Activated naive CD4-positive, alpha-beta T cell treated with anti-CD3 and anti-CD28 coated beads, Interleukin-2, amount 10 ng/mL, durations not matched to agents 7 days and 5 days (primary cell): ENCODE measurements around the gene PDPN.

Experiments used
- CTCF ChIA-PET: fragments of 350-600 bp; sonication (Branson Sonifier 250); formaldehyde crosslinking; loops from one replicate; lab custom pipeline; 2021; ENCODE audit warnings: antibody characterized with exemption; lab: Charles Lee
- DNase-seq: peaks from one replicate; pipeline ENCODE4 v3.0.0-alpha.2; 2020
- H3K27ac Mint-ChIP-seq: one replicate; pipeline ENCODE4 v1.8.0; 2021; ENCODE audit warnings: mild to moderate bottlenecking, moderate library complexity, mixed read lengths
- H3K27me3 Mint-ChIP-seq: one replicate; pipeline ENCODE4 v1.8.0; 2021; ENCODE audit warnings: mild to moderate bottlenecking, mixed read lengths
- H3K36me3 Mint-ChIP-seq: one replicate; pipeline ENCODE4 v1.8.0; 2021; ENCODE audit warnings: mixed read lengths
- H3K4me1 Mint-ChIP-seq: one replicate; pipeline ENCODE4 v1.8.0; 2021; ENCODE audit warnings: mixed read lengths
- H3K4me3 Mint-ChIP-seq: one replicate; pipeline ENCODE4 v1.8.0; 2021; ENCODE audit warnings: mild to moderate bottlenecking, moderate library complexity, mixed read lengths
- H3K9me3 Mint-ChIP-seq: one replicate; pipeline ENCODE4 v1.8.0; 2021; ENCODE audit warnings: mixed read lengths

The PDPN gene

GRCh38 chr1:13617773-13618172, 34.1 kb downstream of the PDPN start:
- H3K4me1 Mint-ChIP-seq = no peaks in the 10 kb centered on the region
- no peaks in the 10 kb centered on the region for H3K36me3 Mint-ChIP-seq
- CTCF ChIA-PET = no interaction called here
- DNase-seq = no peak
- no peaks in the 10 kb centered on the region for H3K27me3 Mint-ChIP-seq
- no peak overlapping the region for H3K27ac Mint-ChIP-seq
- H3K9me3 Mint-ChIP-seq = no peaks in the 10 kb centered on the region
- H3K4me3 Mint-ChIP-seq = no peak overlapping the region

- Mint-ChIP-seq H3K27ac (no peak overlapping the region), H3K4me3 (no peak overlapping the region), H3K9me3 (no peaks in the 10 kb centered on the region), H3K27me3 (no peaks in the 10 kb centered on the region), H3K36me3 (no peaks in the 10 kb centered on the region), H3K4me1 (no peaks in the 10 kb centered on the region)
- CTCF ChIA-PET = no interaction called here
- no peak for DNase-seq
Measured at GRCh38 chr1:13618483-13618882, 34.9 kb downstream of the PDPN start.

GRCh38 chr1:13619909-13620308, 36.3 kb downstream of the PDPN start:
- no peaks in the 10 kb centered on the region for H3K36me3 Mint-ChIP-seq
- no peaks in the 10 kb centered on the region for H3K27me3 Mint-ChIP-seq
- no peak overlapping the region for H3K4me3 Mint-ChIP-seq
- H3K4me1 Mint-ChIP-seq = no peaks in the 10 kb centered on the region
- H3K27ac Mint-ChIP-seq = no peak overlapping the region
- CTCF ChIA-PET = no interaction called here
- H3K9me3 Mint-ChIP-seq = no peaks in the 10 kb centered on the region
- DNase-seq = no peak

GRCh38 chr1:13620825-13621224, 37.2 kb downstream of the PDPN start:
- Mint-ChIP-seq H3K27ac (no peak overlapping the region), H3K27me3 (no peaks in the 10 kb centered on the region), H3K4me1 (no peaks in the 10 kb centered on the region), H3K9me3 (no peaks in the 10 kb centered on the region), H3K36me3 (no peaks in the 10 kb centered on the region), H3K4me3 (no peak overlapping the region)
- CTCF ChIA-PET = no interaction called here
- no peak for DNase-seq

DNA sequence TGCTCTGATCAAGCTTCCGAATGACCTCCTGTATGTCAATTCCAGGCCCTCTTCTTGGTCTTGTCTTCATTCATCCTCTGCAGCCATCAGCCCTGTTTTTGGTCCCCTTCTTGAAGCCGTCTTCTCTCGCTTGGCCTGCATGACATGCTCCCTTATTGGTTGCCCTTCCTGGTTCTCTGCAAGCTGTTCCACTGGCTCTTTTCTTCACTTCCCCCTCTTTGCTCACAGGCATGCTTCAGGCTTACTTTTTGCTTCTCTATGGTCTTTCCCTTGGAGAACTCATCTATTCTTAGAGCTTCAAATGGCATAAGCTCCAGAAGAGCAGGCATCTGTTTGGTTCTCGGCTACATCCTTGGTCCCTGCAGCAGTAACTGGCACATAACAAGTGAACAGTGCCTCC, 38.8 kb downstream of the PDPN start:
- CTCF ChIA-PET = no interaction called here

GRCh38 chr1:13623021-13623637, 39.5 kb downstream of the PDPN start:
- Mint-ChIP-seq H3K9me3 (no peaks in the 10 kb centered on the region), H3K4me3 (no peak overlapping the region), H3K27ac (no peak overlapping the region), H3K27me3 (peaks cover 4% of the 10 kb centered on the region), H3K36me3 (no peaks in the 10 kb centered on the region), H3K4me1 (no peaks in the 10 kb centered on the region)
- CTCF ChIA-PET = no interaction called here
- DNase-seq = no peak

More for the DNA sequence above, 38.8 kb downstream of the PDPN start:
- H3K27me3 Mint-ChIP-seq = peaks cover 2% of the 10 kb centered on the region
- H3K9me3 Mint-ChIP-seq = no peaks in the 10 kb centered on the region
- no peak for DNase-seq
- no peak overlapping the region for H3K4me3 Mint-ChIP-seq
- H3K36me3 Mint-ChIP-seq = no peaks in the 10 kb centered on the region
- no peaks in the 10 kb centered on the region for H3K4me1 Mint-ChIP-seq
- no peak overlapping the region for H3K27ac Mint-ChIP-seq

GRCh38 chr1:13624526-13624925, 40.9 kb downstream of the PDPN start:
- H3K4me3 Mint-ChIP-seq = no peak overlapping the region
- no peaks in the 10 kb centered on the region for H3K4me1 Mint-ChIP-seq
- CTCF ChIA-PET = no interaction called here
- no peak for DNase-seq
- H3K36me3 Mint-ChIP-seq = no peaks in the 10 kb centered on the region
- peaks cover 4% of the 10 kb centered on the region for H3K27me3 Mint-ChIP-seq
- no peak overlapping the region for H3K27ac Mint-ChIP-seq
- no peaks in the 10 kb centered on the region for H3K9me3 Mint-ChIP-seq

GRCh38 chr1:13627127-13627526, 43.5 kb downstream of the PDPN start:
- CTCF ChIA-PET = no interaction called here
- Mint-ChIP-seq H3K27me3 (peaks cover 4% of the 10 kb centered on the region), H3K27ac (no peak overlapping the region), H3K36me3 (no peaks in the 10 kb centered on the region), H3K4me3 (no peak overlapping the region), H3K4me1 (no peaks in the 10 kb centered on the region), H3K9me3 (peaks cover 2% of the 10 kb centered on the region)
- no peak for DNase-seq

DNA sequence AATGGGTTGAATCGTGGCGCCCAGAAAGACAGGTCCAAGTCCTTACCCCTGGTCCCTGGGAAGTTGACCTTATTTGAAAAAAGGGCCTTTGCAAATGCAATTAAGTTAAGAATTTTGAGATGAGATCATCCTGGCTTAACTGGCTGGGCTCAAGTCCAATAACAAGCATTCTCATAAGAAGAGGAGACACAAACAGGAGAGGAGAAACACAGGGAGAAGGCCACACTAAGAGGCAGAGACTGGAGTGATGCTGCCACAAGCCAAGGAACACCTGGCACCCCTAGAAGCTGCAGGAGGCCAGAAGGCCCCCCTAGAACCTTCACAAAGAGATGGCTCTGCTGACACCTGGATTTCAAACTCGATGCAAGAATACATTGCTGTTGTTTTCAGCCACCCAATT, 44.6 kb downstream of the PDPN start:
- no peak overlapping the region for H3K4me3 Mint-ChIP-seq
- H3K36me3 Mint-ChIP-seq = no peaks in the 10 kb centered on the region
- no peaks in the 10 kb centered on the region for H3K4me1 Mint-ChIP-seq
- peaks cover 3% of the 10 kb centered on the region for H3K9me3 Mint-ChIP-seq
- DNase-seq = no peak
- peaks cover 4% of the 10 kb centered on the region for H3K27me3 Mint-ChIP-seq
- H3K27ac Mint-ChIP-seq = no peak overlapping the region
- CTCF ChIA-PET = no interaction called here

DNA sequence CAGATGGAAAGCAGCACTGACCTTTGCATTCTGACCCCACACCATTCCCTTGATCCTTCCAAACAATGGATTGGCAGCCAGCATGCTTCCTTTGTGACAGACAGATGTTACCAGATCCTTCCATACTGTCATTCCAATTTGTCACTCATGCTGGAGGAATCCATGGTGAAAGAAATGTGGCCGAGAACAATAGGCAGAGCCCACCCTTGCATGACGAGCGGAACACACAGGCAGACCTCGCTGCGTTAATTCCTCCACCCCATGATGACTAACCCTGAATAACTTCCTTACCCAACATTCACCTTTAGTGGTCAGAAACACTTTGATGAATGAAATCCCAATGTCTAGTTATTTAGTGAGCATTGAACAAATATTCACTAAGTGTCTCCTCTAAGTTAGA, 45.1 kb downstream of the PDPN start:
- no peaks in the 10 kb centered on the region for H3K36me3 Mint-ChIP-seq
- H3K27me3 Mint-ChIP-seq = peaks cover 4% of the 10 kb centered on the region
- H3K4me1 Mint-ChIP-seq = no peaks in the 10 kb centered on the region
- no peak overlapping the region for H3K27ac Mint-ChIP-seq
- H3K9me3 Mint-ChIP-seq = peaks cover 5% of the 10 kb centered on the region
- CTCF ChIA-PET = no interaction called here
- H3K4me3 Mint-ChIP-seq = no peak overlapping the region
- DNase-seq = no peak

DNA sequence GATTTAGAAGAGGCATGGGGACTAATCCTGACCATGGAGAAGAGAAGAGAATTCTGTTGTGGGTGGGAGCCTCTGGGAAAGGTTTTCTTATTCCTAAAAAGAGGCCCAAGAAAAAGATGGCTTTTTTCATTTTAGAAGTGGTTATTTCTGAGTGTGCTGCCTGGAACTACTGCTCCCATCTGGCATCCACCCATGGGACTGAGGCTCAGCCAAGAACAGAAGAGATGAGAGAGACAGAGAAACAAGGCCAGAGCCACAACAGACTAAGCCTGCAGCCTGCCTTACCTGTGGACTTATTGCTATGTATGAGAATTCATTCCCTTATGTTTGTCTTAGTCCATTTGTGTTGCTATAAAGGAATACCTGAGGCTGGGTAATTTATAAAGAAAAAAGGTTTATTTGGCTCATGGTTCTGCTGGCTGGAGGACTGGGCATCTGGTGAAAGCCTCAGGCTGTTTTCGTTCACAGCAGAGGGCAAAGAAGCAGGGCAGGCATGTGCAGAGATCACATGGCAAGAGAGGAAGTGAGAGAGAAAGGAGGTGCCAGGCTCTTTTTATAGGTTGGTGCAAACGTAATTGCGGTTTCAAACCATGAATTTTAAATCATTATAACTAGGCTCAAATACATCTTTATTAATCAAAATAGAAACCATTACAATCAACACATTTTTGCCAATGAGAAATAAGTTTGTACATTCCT, 58.8 kb downstream of the PDPN start:
- DNase-seq = no peak
- H3K36me3 Mint-ChIP-seq = peaks cover 2% of the 10 kb centered on the region
- peaks cover 22% of the 10 kb centered on the region for H3K9me3 Mint-ChIP-seq
- CTCF ChIA-PET = no interaction called here
- H3K4me3 Mint-ChIP-seq = no peak overlapping the region
- H3K27me3 Mint-ChIP-seq = peaks cover 3% of the 10 kb centered on the region
- no peaks in the 10 kb centered on the region for H3K4me1 Mint-ChIP-seq
- no peak overlapping the region for H3K27ac Mint-ChIP-seq

GRCh38 chr1:13643017-13643416, 59.4 kb downstream of the PDPN start:
- Mint-ChIP-seq H3K27me3 (peaks cover 3% of the 10 kb centered on the region), H3K9me3 (peaks cover 20% of the 10 kb centered on the region), H3K36me3 (peaks cover 2% of the 10 kb centered on the region), H3K4me3 (no peak overlapping the region), H3K4me1 (no peaks in the 10 kb centered on the region), H3K27ac (no peak overlapping the region)
- CTCF ChIA-PET = no interaction called here
- DNase-seq = no peak

- Mint-ChIP-seq H3K27ac (no peak overlapping the region), H3K4me1 (no peaks in the 10 kb centered on the region), H3K9me3 (no peaks in the 10 kb centered on the region), H3K27me3 (no peaks in the 10 kb centered on the region), H3K36me3 (no peaks in the 10 kb centered on the region), H3K4me3 (no peak overlapping the region)
- CTCF ChIA-PET = no interaction called here
- no peak for DNase-seq
Measured at GRCh38 chr1:13646521-13646920, 62.9 kb downstream of the PDPN start.

- Mint-ChIP-seq H3K27me3 (peaks cover 6% of the 10 kb centered on the region), H3K27ac (no peak overlapping the region), H3K4me3 (no peak overlapping the region), H3K4me1 (no peaks in the 10 kb centered on the region), H3K36me3 (no peaks in the 10 kb centered on the region), H3K9me3 (no peaks in the 10 kb centered on the region)
- CTCF ChIA-PET = no interaction called here
- DNase-seq = no peak
Measured at GRCh38 chr1:13651279-13651678, 67.6 kb downstream of the PDPN start.

DNA sequence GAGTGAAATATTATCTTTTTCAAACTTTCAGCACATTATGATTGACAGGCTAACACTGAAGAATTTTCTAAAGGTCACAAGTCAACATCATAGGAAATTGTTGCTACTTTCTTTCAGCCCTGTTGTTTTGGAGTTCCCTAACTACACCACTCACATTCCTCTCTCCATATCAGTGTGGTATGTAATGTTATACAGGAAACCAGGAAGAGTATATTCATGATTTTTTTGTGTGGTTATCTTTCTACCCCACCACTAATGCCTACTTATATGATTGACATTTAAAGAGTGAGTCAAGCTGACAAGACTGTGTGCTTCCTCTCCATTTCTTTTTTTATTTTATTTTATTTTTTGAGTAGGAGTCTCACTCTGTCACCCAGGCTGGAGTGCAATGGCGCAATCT, 68.6 kb downstream of the PDPN start:
- CTCF ChIA-PET = no interaction called here
- no peaks in the 10 kb centered on the region for H3K36me3 Mint-ChIP-seq
- no peak overlapping the region for H3K4me3 Mint-ChIP-seq
- no peaks in the 10 kb centered on the region for H3K4me1 Mint-ChIP-seq
- no peaks in the 10 kb centered on the region for H3K9me3 Mint-ChIP-seq
- no peak overlapping the region for H3K27ac Mint-ChIP-seq
- H3K27me3 Mint-ChIP-seq = peaks cover 6% of the 10 kb centered on the region
- no peak for DNase-seq
